Endometrial microvascular endothelial cells (primary cell): Measurements from ENCODE around the gene MEPE. TPM values are rescaled to one million over a fixed set of nuclear protein-coding genes. Genes with fewer than 3 reads are reported as not detected.
"Not testable (repeated sequence)": the region's sequence is repeated elsewhere in the genome, so short reads cannot be mapped to it uniquely, and the experiment has no call there.

Experiments used
- in situ Hi-C: cut with HindIII; loops from 2 replicates; pipeline ENCODE4 v1.10.0; 2017; ENCODE audit warnings: low sequenced_read_pairs, low pct_unique_long_range_greater_than_20kb; ENCODE audit errors: inconsistent ontology term
- total RNA-seq: library from RNA; depleted of rRNA; stranded (reverse); fragments of >200 nt; gene quantifications from one replicate; pipeline ENCODE4 v1.2.3, GENCODE V29; 2015; ENCODE audit errors: inconsistent ontology term

MEPE gene
- total RNA-seq, 1 donor from 2014 or later = not detected

DNA sequence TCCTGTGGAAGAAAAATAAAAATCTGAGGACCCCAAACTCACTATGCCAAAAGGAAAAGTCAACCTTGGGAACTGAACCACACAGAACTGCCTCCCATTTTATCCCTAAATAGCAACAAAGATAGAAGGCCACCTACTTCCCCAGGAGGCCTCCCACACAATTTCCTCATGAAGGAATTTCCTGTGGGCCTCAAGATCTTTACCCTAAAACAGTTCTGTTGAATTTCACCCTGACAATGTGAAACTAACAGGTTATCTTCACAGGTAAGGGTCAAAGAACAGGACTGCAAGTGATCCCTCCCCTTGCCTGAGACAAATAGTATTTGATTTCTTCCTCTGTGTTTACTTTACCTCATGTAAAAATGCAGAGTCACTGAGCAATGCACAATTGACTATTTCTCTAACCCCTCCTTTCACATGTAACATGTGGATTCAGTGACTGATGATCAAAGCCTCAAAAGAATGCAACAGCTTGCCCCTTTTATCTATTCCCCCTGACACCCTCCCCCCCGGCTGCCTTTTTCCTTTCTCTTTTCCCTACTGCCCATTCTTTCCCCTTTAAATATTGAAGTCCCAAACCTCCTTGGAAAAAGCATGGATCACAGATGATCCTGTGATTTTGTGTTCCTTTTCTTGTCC, 33.3 kb downstream of the MEPE start:
- in situ Hi-C loops = loop anchor here (25.0 kb wide), 1 partner anchor 121 kb away; the partner anchor contains the start of gene SPP1

DNA sequence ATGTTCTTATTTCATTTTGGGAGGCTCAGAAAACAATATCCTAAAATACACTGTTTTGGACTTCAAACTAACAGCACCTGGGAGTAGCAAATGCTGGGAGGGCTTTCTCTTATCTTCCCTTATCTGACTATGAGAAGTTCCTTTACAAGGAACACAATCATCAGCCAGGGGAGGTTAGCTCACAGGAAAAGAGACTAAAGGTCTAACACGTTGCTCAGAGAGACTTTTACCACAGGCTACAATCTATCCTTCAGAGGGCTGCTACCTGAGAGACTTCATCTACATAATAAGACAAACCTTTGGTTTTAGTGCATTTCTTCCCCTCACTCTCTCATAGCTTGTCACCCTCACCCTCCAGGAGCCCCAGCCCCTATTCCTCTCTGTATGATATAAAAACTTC, 35.8 kb downstream of the MEPE start:
- in situ Hi-C loops = loop anchor here (25.0 kb wide), 1 partner anchor 119 kb away; the partner anchor contains the start of gene SPP1

DNA sequence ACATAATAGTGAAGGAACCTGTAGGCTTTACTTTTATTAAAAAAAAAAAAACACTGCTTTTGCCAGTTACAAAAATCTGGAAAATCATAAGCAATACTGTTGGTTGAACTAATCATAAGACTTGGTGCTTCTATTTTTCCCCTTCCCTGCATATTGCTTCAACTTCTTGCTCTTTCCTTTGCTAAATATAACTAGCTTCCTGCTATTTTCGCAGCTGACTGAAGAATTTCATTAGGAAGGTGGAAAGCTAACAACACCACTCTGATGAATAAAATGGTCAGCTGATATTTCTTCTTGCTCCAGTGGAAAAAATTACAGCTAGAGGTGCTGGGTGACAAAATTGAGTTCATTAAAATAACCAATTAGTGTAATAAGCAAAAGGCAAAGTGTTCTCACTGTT, 39.3 kb downstream of the MEPE start:
- in situ Hi-C loops = loop anchor here (25.0 kb wide), 1 partner anchor 115 kb away; the partner anchor contains the start of gene SPP1

DNA sequence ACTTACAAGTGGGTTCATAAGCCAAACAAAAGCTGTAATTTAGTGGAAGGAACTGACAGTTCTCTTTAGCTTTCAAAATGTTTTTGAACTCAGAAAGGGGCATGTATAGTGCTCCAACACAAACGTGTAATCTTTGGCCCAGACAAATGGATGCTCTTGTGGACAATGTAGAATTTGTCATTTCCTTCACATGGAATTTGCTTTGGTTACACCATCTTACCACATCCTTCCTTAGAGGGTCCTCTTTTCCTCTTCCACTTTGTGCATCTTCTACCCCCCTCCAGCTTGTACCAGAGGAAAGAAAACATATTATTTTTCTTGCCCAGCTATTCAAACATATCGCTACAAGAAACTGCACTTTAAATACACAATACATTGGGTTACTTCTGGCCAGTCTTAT, 42.4 kb downstream of the MEPE start:
- in situ Hi-C loops = no loop called here

DNA sequence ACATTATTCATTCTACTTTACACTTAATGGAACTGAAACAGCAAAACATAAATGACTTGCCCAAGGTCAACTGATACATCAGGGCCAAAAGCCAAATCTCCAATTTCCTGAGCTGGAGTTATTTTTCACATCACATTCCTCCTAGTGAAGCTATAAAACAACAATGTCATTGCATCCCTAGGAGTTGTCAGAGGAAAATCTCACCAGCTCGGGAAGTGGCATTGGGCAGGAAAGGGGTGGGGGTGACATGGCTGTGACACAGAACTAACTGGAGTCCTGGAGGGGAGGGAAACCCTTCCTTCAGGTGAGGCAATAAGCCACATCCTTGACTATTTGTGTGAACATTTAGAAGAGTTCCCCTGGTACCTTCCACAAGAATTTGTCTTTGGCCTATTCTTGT, 47.3 kb downstream of the MEPE start:
- in situ Hi-C loops = no loop called here

DNA sequence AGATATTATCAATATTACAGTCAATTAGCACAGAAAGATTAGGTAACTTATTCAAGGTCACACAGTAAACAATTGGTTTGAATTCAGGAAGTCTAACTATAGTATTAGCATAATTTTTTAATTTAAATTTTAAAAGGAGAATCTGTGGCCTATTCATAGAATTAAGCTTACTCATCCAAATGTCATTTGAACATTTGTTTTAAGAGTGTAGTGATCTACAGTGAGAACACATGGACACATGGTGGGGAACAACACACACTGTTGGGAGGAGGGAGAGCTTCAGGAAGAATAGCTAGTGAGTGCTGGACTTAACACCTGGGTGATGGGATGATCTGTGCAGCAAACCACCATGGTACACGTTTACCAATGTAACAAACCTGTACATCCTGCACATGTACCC, 48.3 kb downstream of the MEPE start:
- in situ Hi-C loops = no loop called here

DNA sequence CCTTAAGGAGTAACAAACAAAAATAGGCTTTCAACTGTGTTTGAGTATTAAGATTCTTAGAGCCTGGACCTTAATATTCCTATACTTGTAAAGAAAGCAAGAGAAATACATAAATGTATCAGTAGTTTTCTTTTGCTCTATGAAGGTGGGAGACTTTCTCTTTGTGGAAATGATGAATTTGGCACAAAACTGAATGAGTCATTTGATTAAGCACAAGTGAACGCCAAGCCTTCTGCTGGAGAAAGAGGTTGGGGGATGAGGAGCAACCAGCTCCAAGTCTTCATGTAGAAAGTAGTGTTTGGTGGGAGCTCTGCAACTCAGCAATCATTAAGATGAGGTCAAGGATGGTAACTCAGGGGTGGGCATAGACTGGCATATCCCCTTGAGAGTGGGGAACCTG, 49.6 kb downstream of the MEPE start:
- in situ Hi-C loops = no loop called here

DNA sequence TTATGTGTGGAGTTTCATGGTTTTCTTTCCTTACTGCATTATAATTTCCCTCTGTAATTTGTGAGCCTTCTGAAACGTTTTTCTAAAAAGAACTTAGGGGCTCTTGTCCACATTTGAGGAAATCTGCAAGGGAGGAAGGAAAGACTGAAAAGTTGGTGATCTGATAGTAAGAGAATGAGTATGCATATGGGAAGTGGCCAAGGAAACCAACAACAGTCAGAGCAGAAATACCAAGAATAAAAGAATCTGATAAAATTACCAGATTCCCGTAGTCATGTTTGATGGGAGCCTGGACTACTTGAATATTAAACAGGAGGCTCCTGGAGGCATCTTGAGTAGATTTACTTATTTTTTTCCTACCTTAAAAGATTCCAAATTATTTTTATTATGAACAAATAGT, 50.1 kb downstream of the MEPE start:
- in situ Hi-C loops = no loop called here

DNA sequence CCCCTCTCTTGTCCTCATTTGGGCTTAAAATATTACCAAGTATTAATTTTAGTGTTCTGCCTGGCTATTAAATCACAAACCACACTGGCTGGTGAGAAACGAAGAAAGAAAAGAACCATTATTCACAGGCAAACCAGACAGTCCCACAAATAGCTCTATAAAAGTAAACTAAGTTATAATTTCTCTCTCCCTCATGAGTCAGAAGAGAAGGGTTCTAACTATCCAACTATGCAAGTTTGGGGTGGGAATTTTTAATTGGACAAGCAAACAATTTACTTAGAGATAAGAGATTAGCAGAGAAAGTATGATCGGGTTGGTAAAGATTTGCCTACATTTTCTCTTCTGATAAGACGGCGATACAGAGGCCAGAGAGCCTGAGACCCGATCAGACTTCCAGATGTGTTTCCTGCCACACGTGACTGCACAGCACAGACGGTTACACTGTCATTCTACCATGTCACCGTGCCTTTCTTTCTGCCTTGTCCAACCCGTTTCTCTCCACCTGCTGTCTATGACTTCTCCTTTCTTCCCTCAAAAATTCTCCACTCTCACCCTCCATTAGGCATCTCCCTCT, 52.3 kb downstream of the MEPE start:
- in situ Hi-C loops = no loop called here

DNA sequence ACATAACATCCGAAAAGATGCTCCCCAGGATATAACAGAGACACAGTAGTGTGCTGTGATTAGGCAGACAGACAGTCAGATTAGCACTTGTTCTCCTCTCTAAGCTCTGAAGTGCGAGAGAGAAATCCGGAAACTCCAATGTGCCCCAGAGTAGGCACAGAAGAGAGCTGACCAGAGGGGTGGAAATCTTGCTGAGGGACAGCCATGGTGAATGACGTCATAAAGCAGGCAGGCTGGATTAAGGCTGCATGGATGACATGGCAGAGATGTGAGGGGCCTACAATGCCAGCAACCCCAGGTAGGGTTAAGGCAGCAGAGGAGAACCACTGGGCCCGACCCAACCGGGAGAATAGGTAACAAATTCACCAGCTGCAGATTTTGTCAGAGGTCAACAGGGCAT, 53.3 kb downstream of the MEPE start:
- in situ Hi-C loops = no loop called here

DNA sequence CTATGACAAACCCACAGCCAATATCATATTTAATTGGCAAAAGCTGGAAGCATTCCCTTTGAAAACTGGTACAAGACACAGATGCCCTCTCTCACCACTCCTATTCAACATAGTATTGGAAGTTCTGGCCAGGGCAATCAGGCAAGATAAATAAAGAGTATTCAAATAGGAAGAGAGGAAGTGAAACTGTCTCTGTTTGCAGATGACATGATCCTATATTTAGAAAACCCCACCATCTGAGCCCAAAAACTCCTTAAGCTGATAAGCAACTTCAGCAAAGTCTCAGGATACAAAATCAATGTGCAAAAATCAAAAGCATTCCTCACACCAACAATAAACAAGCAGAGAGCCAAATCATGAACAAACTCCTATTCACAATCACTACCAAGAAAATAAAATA, 58.0 kb downstream of the MEPE start:
- in situ Hi-C loops = not testable (repeated sequence)

DNA sequence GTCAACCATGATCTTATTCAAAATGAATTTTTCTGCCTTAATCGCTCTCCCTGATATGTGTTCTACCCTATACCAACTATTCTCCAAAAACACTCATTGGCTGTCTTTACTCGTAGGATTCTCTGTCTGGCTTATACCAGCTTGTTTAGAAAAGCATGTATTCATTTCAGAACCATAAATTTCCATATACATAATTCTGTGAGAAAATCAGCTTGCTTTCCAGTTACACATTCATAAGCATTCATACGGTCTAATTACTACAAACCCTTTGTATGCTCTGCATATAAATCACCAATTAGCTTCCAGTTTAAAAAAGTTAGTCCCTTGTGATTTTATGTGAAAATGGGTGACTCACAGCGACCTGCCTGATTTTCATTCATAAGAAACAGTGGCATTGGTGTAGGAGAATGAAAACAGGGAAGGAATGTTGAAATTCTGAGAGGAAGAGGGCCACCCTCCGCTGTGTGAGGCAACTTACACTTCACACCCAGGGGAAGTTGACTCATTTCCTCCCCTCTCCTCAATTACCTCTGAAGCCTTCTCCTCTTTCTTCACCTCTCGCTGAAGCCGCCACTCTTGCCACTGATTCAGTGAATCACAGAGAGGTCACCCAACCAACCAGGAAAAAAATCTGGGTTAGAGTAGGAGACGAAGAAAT, 63.3 kb downstream of the MEPE start:
- in situ Hi-C loops = no loop called here

Other genes starting within 250 kb of the MEPE start
- gene DSPP, start 224.4 kb upstream of the MEPE start, total RNA-seq = not detected
- gene DMP1, start 182.7 kb upstream of the MEPE start, total RNA-seq = not detected
- gene IBSP, start 33.4 kb upstream of the MEPE start, total RNA-seq = not detected
- not detected for gene SPP1, start 142.7 kb downstream of the MEPE start, total RNA-seq
- gene PKD2, start 174.7 kb downstream of the MEPE start, total RNA-seq = 17.4 TPM